K562 (cell line): Measurements from ENCODE around the gene MCAM. TPM values are rescaled to one million over a fixed set of nuclear protein-coding genes. Genes with fewer than 3 reads are reported as not detected.

Experiments
- ATAC-seq: fragments of 200-7000 bp; cut with Tn5 transposase; 3 replicates; pipeline ENCODE4 v1.9.1; 2020; ENCODE audit warnings: moderate library complexity
- BruUV-seq: library from RNA; stranded (reverse); fragments of 400-500 nt; replicated peaks from 2 replicates; lab custom pipeline; 2021; lab: Mats Ljungman, UMichigan
- CTCF ChIA-PET: fragments of 300-600 bp; formaldehyde crosslinking; extraction: SDS; loops from one replicate; lab custom pipeline; 2021; ENCODE audit warnings: low intra/inter-chr PET ratio; lab: Yijun Ruan, JAX
- POLR2A ChIA-PET: fragments of 300-600, 350-650 bp; sonication (Branson Sonifier 250); formaldehyde crosslinking; extraction: SDS; loops from one replicate; lab custom pipeline; 2021; ENCODE audit warnings: antibody characterized with exemption, inconsistent platforms; lab: Yijun Ruan, JAX
- DNase-seq, 4 experiments: peaks; one replicate each; pipeline versions ENCODE4 v3.0.0 to v3.0.0-alpha.2; 2011 to 2018; ENCODE audit warnings: low spot score in 3 of 4, mixed read lengths in 3 of 4; ENCODE audit errors: extremely low read depth in 1 of 4
- FAIRE-seq: peaks from 2 replicates; lab custom pipeline; 2011; peaks lifted over from hg19 to GRCh38; lab: Jason Lieb, UNC
- H2AFZ ChIP-seq: 2 replicates; pipeline ENCODE4 v1.6.0; 2011; ENCODE audit warnings: low read depth, low read length, control low read depth, inconsistent platforms
- H3K27ac ChIP-seq: fragments of 200-600 bp; 3 replicates; pipeline ENCODE4 v1.8.0; 2011; ENCODE audit warnings: low read depth, mild to moderate bottlenecking, control low read depth, inconsistent platforms, low read length, moderate library complexity, mixed read lengths; ENCODE audit errors: extremely low read depth
- H3K27me3 ChIP-seq, 2 experiments: fragments of 300-600 bp in 1 of 2; 2 replicates in 1 of 2; 3 replicates in 1 of 2; pipeline versions ENCODE4 v1.6.0 to v1.8.0; 2011; ENCODE audit warnings: inconsistent platforms in 2 of 2, low read length in 2 of 2, mild to moderate bottlenecking in 1 of 2, mixed read lengths in 1 of 2, moderate library complexity in 1 of 2; ENCODE audit not compliant: control insufficient read depth in 2 of 2, insufficient read depth in 2 of 2
- H3K36me3 ChIP-seq: fragments of 300-600 bp; 3 replicates; pipeline ENCODE4 v1.8.0; 2011; ENCODE audit warnings: mild to moderate bottlenecking, low read length, inconsistent platforms; ENCODE audit not compliant: control insufficient read depth, insufficient read depth
- H3K4me1 ChIP-seq, 2 experiments: fragments of 200-600 bp in 1 of 2; replicated peaks in 1 of 2; 2 replicates in 1 of 2; 3 replicates in 1 of 2; pipeline versions ENCODE4 v1.5.1 to v1.8.0; 2011; ENCODE audit warnings: inconsistent platforms in 2 of 2, low read length in 2 of 2, mild to moderate bottlenecking in 1 of 2, mixed read lengths in 1 of 2, moderate library complexity in 1 of 2; ENCODE audit not compliant: control insufficient read depth in 2 of 2, insufficient read depth in 2 of 2
- H3K4me2 ChIP-seq: 2 replicates; pipeline ENCODE4 v1.6.1; 2011; ENCODE audit warnings: low read length, control low read depth, inconsistent platforms, mixed read lengths; ENCODE audit not compliant: insufficient read depth
- H3K4me3 ChIP-seq: fragments of 200-600 bp; sonication (generic), shearing (Covaris generic); 2 replicates; pipeline ENCODE4 v1.5.1; 2016; ENCODE audit warnings: control low read depth, inconsistent platforms
- H3K79me2 ChIP-seq: fragments of 200-600 bp; 3 replicates; pipeline ENCODE4 v1.8.0; 2011; ENCODE audit warnings: low read length, inconsistent platforms; ENCODE audit not compliant: control insufficient read depth, insufficient read depth
- H3K9ac ChIP-seq, 2 experiments: 2 replicates each; pipeline versions ENCODE4 v1.6.0 to v1.6.1; 2011; ENCODE audit warnings: low read depth in 2 of 2, low read length in 2 of 2, control low read depth in 1 of 2, inconsistent platforms in 1 of 2, mild to moderate bottlenecking in 1 of 2, mixed read lengths in 1 of 2; ENCODE audit not compliant: insufficient read depth in 1 of 2
- H3K9me1 ChIP-seq: one replicate; pipeline ENCODE4 v1.6.0; 2011; ENCODE audit warnings: inconsistent platforms, mild to moderate bottlenecking, low read length, moderate library complexity; ENCODE audit not compliant: control insufficient read depth, insufficient read depth
- H3K9me3 ChIP-seq: replicated peaks from 2 replicates; pipeline ENCODE4 v1.5.1; 2011; ENCODE audit warnings: low read depth, low read length, inconsistent platforms; ENCODE audit not compliant: control insufficient read depth, insufficient read depth
- H4K20me1 ChIP-seq: replicated peaks from 2 replicates; pipeline ENCODE4 v1.6.1; 2011; ENCODE audit warnings: low read length, inconsistent platforms, mixed read lengths; ENCODE audit not compliant: control insufficient read depth, insufficient read depth
- ARID1B ChIP-seq: fragments of 450-650 bp; IDR thresholded peaks from 2 replicates; pipeline ENCODE4 v1.6.1; 2016; ENCODE audit warnings: antibody characterized with exemption, mild to moderate bottlenecking, inconsistent platforms
- CBFA2T2 ChIP-seq: fragments of 450-650 bp; conservative IDR thresholded peaks from 2 replicates; pipeline ENCODE4 v1.6.1; 2017; ENCODE audit warnings: mild to moderate bottlenecking
- CBFA2T3 ChIP-seq: fragments of 450-650 bp; IDR thresholded peaks from 2 replicates; pipeline ENCODE4 v1.6.1; 2017
- CEBPB ChIP-seq: fragments of 450-650 bp; IDR thresholded peaks from 2 replicates; pipeline ENCODE4 v1.6.1; 2016; ENCODE audit warnings: missing genetic modification characterization, missing compliant biosample characterization
- COPS2 ChIP-seq: fragments of 450-650 bp; conservative IDR thresholded peaks from 2 replicates; pipeline ENCODE4 v1.6.1; 2016; ENCODE audit warnings: mild to moderate bottlenecking, moderate library complexity
- CXXC5 ChIP-seq: fragments of 250-450 bp; sonication (Bioruptor Pico); IDR thresholded peaks from 2 replicates; pipeline ENCODE4 v1.8.0; 2022; ENCODE audit warnings: inconsistent platforms, mild to moderate bottlenecking, moderate library complexity
- ELF4 ChIP-seq: fragments of 450-650 bp; formaldehyde crosslinking; IDR thresholded peaks from 2 replicates; pipeline ENCODE4 v1.4.0; 2022; ENCODE audit warnings: missing genetic modification characterization
- KLF10 ChIP-seq: fragments of 250-450 bp; sonication (Bioruptor Pico); IDR thresholded peaks from 2 replicates; pipeline ENCODE4 v1.6.1; 2021; ENCODE audit warnings: matching md5 sums
- L3MBTL2 ChIP-seq: fragments of 450-650 bp; IDR thresholded peaks from 2 replicates; pipeline ENCODE4 v1.6.1; 2016; ENCODE audit warnings: mild to moderate bottlenecking, moderate library complexity
- MTA3 ChIP-seq: fragments of 450-650 bp; formaldehyde crosslinking; IDR thresholded peaks from 2 replicates; pipeline ENCODE4 v1.6.1; 2017; ENCODE audit warnings: mild to moderate bottlenecking, borderline replicate concordance
- NCOR1 ChIP-seq: fragments of 450-650 bp; IDR thresholded peaks from 2 replicates; pipeline ENCODE4 v1.6.1; 2016; ENCODE audit warnings: mild to moderate bottlenecking, moderate library complexity
- NFATC3 ChIP-seq: fragments of 450-650 bp; IDR thresholded peaks from 2 replicates; pipeline ENCODE4 v1.6.1; 2017; ENCODE audit warnings: mild to moderate bottlenecking
- PHTF2 ChIP-seq: fragments of 250-450 bp; sonication (Bioruptor Pico); IDR thresholded peaks from 2 replicates; pipeline ENCODE4 v1.5.0; 2021; ENCODE audit warnings: mild to moderate bottlenecking
- SAP30 ChIP-seq: fragments of 200-600 bp; sonication (generic); IDR thresholded peaks from 2 replicates; pipeline ENCODE4 v1.6.1; 2012; ENCODE audit warnings: borderline replicate concordance, low read depth, mild to moderate bottlenecking, moderate library complexity, low read length, control low read depth, inconsistent platforms; ENCODE audit not compliant: insufficient read depth, poor library complexity, severe bottlenecking
- TBL1XR1 ChIP-seq, 2 experiments: IDR thresholded peaks; 2 replicates each; pipeline ENCODE4 v1.6.1; 2012; ENCODE audit warnings: improper control_type of control experiment in 2 of 2, low read length in 2 of 2, mild to moderate bottlenecking in 1 of 2
- TCF3 ChIP-seq: sonication (generic); formaldehyde crosslinking; IDR thresholded peaks from 2 replicates; pipeline ENCODE4 v1.4.0; 2020; ENCODE audit warnings: mild to moderate bottlenecking, missing genetic modification reagents
- TCF7L2 ChIP-seq: fragments of 150-350 bp; IDR thresholded peaks from 2 replicates; pipeline ENCODE4 v1.6.1; 2016; ENCODE audit warnings: low read depth, mild to moderate bottlenecking, low read length, moderate library complexity
- TEAD4 ChIP-seq, 2 experiments: sonication (generic) in 1 of 2; formaldehyde crosslinking in 1 of 2; IDR thresholded peaks; 2 replicates each; pipeline versions ENCODE4 v1.6.1 to v1.8.0; 2012 to 2022; ENCODE audit warnings: borderline replicate concordance in 1 of 2, inconsistent platforms in 1 of 2, low read length in 1 of 2, mild to moderate bottlenecking in 1 of 2, missing genetic modification reagents in 1 of 2
- TRIM28 ChIP-seq: fragments of 450-650 bp; IDR thresholded peaks from 2 replicates; pipeline ENCODE4 v1.6.1; 2017
- U2AF2 ChIP-seq: fragments of 200-400 bp; formaldehyde crosslinking; optimal IDR thresholded peaks from 2 replicates; pipeline ENCODE3; 2017; ENCODE audit warnings: low read depth, mild to moderate bottlenecking, low read length
- ZNF384 ChIP-seq: IDR thresholded peaks from 2 replicates; pipeline ENCODE4 v1.6.1; 2012; ENCODE audit warnings: low read depth, low read length, improper control_type of control experiment
- ZNF408 ChIP-seq: fragments of 250-450 bp; sonication (Bioruptor Pico); IDR thresholded peaks from 2 replicates; pipeline ENCODE4 v1.4.0; 2020; ENCODE audit warnings: low read depth, mild to moderate bottlenecking, moderate library complexity
- ZNF57 ChIP-seq: fragments of 450-650 bp; formaldehyde crosslinking; IDR thresholded peaks from 2 replicates; pipeline ENCODE4 v1.4.0; 2020; ENCODE audit warnings: mild to moderate bottlenecking, moderate library complexity
- WGBS: fragments of 100-300 bp; shearing (Covaris generic); methylation state at CpG from one replicate; pipeline ENCODE4 v1.1.6; 2016; ENCODE audit warnings: low coverage, mixed read lengths; ENCODE audit not compliant: insufficient coverage; ENCODE audit errors: missing lambda C conversion rate; 5-methylcytosine and 5-hydroxymethylcytosine counted together
- in situ Hi-C: fragments of 300-500 bp; cut with MboI; formaldehyde crosslinking; loops from 4 replicates; pipeline ENCODE4 v1.15.0; 2018; ENCODE audit warnings: inconsistent platforms, mixed read lengths
- intact Hi-C: fragments of 100-400 bp; cut with micrococcal nuclease; formaldehyde crosslinking; loops from 2 replicates; pipeline ENCODE4 v1.14.2; 2022
- polyA plus RNA-seq, 8 experiments: library from polyadenylated mRNA; depleted of rRNA in 4 of 8; stranded (reverse) in 5 of 8; unstranded in 3 of 8; fragments of >200 nt; fragmentation: Nextera tagmentation in 2 of 8; fragmentation: Illumina TruSeq in 1 of 8; extraction: Ambion mirVana in 2 of 8; extraction: Trizol in 1 of 8; gene quantifications; 2 replicates each; pipeline versions ENCODE4 v1.2.1 to v1.2.3, GENCODE V29; 2011 to 2014; ENCODE audit warnings: inconsistent platforms in 1 of 8, missing spikeins in 1 of 8
- total RNA-seq, 7 experiments: library from RNA; depleted of rRNA in 6 of 7; stranded (reverse); fragments of >200 nt in 6 of 7; fragmentation: Illumina TruSeq in 2 of 7; extraction: Trizol in 2 of 7; gene quantifications; 2 replicates each; pipeline versions ENCODE4 v1.2.1 to v1.2.3, GENCODE V29; 2011 to 2021; ENCODE audit warnings: low replicate concordance in 1 of 7
- TF ChIP-seq, protein P1 (sequence below): sonication (generic); formaldehyde crosslinking; IDR thresholded peaks from 2 replicates; pipeline ENCODE4 v1.8.0; 2022; ENCODE audit warnings: mild to moderate bottlenecking, missing genetic modification reagents
- TF ChIP-seq, protein P2 (sequence below): sonication (generic); IDR thresholded peaks from 2 replicates; pipeline ENCODE4 v1.6.1; 2016

The MCAM gene
- total and polyA plus RNA-seq, 9 of the 15 experiments (the other 6 are each of a cell fraction or from before 2014, with no cell fraction given): 14.7 to 118 (median 53.6) TPM

DNA sequence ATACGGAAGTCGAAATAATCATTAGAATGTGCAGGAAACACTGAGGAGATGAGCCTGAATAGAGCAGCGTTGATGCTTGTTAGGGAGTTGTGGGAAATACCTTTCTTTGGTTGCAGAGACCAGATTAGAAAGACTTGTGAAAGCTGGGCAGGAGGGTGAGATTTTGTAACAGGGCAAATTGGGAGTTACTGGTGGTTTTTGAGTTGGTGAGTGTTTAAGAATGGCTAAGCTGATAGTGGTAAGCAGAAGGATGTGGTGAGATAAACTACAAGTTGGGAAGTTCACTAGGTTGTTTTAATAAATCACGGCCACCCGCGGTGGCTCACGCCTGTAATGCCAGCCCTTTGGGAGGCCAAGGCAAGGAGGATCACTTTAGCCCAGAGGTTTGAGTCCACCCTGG is 34.4 kb downstream of the MCAM start:
- POLR2A ChIA-PET: interaction anchor here (0.6 to 1.2 kb wide), 5 partner anchors 14 to 96 kb away, joined by 3 read pairs; partner anchors contain the start of gene MCAM
- Histone ChIP-seq H4K20me1 (no peaks in the 10 kb centered on the region), H3K4me1 (peaks cover 0 to 3% of the 10 kb centered on the region in 2 experiments; a peak in 2 of 5 replicates), H3K9me1 (no peaks in the 10 kb centered on the region), H3K79me2 (no peaks in the 10 kb centered on the region), H3K36me3 (peaks cover 44% of the 10 kb centered on the region; the same call in 2 of the 3 replicates), H3K4me3 (no peak overlapping the region), H3K27ac (no peak overlapping the region), H3K9me3 (no peaks in the 10 kb centered on the region), H3K4me2 (no peak overlapping the region), H3K27me3 (no peaks in the 10 kb centered on the region), H2AFZ (no peak overlapping the region), H3K9ac (no peak overlapping the region)
- WGBS: 48% methylated on average over 7 of the region's 7 CpGs
- CTCF ChIA-PET: no interaction called here
- ATAC-seq (no peak), DNase-seq (no peak), FAIRE-seq (no peak)
- in situ Hi-C loops (no loop called here), intact Hi-C loops (no loop called here)
- BruUV-seq: no TSS peak
- TF ChIP-seq NFATC3: no peak
- peak; percentile 30; the same call in 1 of the 2 replicates for TF ChIP-seq ARID1B
- TF ChIP-seq CXXC5 (CRISPR knock-in tag): no peak
- TF ChIP-seq SAP30: no peak
- TF ChIP-seq ZNF57: no peak
- TF ChIP-seq L3MBTL2: no peak
- no peak for TF ChIP-seq MTA3
- TF ChIP-seq TRIM28: no peak
- TF ChIP-seq TBL1XR1 (IDR thresholded peaks at IDR 0.05; ENCODE audit: low read length in 2 of 2): no peak
- TF ChIP-seq ELF4 (CRISPR knock-in tag): no peak
- TF ChIP-seq ZNF384: no peak
- peak; percentile 70 for TF ChIP-seq CBFA2T3
- TF ChIP-seq NCOR1: no peak
- TF ChIP-seq KLF10 (CRISPR knock-in tag): no peak
- TF ChIP-seq TEAD4 (IDR thresholded peaks at IDR 0.05; ENCODE audit: low read length): peak; percentile 44
- TF ChIP-seq TEAD4 (CRISPR knock-in tag; IDR thresholded peaks at IDR 0.05; ENCODE audit: borderline replicate concordance): no peak
- TF ChIP-seq COPS2: no peak
- no peak for TF ChIP-seq ZNF408 (CRISPR knock-in tag)
- TF ChIP-seq, protein P1, sequence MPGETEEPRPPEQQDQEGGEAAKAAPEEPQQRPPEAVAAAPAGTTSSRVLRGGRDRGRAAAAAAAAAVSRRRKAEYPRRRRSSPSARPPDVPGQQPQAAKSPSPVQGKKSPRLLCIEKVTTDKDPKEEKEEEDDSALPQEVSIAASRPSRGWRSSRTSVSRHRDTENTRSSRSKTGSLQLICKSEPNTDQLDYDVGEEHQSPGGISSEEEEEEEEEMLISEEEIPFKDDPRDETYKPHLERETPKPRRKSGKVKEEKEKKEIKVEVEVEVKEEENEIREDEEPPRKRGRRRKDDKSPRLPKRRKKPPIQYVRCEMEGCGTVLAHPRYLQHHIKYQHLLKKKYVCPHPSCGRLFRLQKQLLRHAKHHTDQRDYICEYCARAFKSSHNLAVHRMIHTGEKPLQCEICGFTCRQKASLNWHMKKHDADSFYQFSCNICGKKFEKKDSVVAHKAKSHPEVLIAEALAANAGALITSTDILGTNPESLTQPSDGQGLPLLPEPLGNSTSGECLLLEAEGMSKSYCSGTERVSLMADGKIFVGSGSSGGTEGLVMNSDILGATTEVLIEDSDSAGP (CRISPR knock-in tag): no peak
- TF ChIP-seq, protein P2, sequence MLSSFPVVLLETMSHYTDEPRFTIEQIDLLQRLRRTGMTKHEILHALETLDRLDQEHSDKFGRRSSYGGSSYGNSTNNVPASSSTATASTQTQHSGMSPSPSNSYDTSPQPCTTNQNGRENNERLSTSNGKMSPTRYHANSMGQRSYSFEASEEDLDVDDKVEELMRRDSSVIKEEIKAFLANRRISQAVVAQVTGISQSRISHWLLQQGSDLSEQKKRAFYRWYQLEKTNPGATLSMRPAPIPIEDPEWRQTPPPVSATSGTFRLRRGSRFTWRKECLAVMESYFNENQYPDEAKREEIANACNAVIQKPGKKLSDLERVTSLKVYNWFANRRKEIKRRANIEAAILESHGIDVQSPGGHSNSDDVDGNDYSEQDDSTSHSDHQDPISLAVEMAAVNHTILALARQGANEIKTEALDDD: peak; percentile 78
- 0 out of 2 replicates have a peak, but pooled peaks have one; percentile 13 for TF ChIP-seq CBFA2T2
- TF ChIP-seq PHTF2: no peak
- TF ChIP-seq TCF7L2: no peak
- peak; percentile 55 for TF ChIP-seq TCF3 (CRISPR knock-in tag)
- TF ChIP-seq CEBPB (tag): no peak
- no peak for TF ChIP-seq U2AF2
